Measurements from ENCODE around the gene NEDD9.

The NEDD9 gene

DNA sequence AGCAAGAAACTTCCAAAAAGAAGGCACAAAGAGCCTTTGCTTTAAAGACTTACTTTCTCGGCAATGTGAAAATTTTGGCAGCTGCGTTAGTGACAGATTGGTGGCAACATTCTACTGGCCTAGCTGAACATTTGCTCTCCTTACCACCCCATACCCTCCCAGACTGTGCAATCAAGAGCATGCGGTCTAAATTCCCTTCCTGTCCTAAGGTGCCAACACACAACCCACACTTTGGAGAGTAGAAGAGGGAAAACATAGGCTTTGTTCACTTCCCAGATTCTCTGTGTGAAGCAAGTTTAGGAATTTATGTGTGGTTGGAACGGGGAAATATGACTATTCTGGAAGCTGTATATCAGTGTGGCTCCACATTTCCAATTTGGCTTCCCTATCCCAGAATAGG is 29.8 kb upstream of the NEDD9 start:
- DNase-seq (ENCODE audit: low spot score) (no peak), FAIRE-seq (no peak)

DNA sequence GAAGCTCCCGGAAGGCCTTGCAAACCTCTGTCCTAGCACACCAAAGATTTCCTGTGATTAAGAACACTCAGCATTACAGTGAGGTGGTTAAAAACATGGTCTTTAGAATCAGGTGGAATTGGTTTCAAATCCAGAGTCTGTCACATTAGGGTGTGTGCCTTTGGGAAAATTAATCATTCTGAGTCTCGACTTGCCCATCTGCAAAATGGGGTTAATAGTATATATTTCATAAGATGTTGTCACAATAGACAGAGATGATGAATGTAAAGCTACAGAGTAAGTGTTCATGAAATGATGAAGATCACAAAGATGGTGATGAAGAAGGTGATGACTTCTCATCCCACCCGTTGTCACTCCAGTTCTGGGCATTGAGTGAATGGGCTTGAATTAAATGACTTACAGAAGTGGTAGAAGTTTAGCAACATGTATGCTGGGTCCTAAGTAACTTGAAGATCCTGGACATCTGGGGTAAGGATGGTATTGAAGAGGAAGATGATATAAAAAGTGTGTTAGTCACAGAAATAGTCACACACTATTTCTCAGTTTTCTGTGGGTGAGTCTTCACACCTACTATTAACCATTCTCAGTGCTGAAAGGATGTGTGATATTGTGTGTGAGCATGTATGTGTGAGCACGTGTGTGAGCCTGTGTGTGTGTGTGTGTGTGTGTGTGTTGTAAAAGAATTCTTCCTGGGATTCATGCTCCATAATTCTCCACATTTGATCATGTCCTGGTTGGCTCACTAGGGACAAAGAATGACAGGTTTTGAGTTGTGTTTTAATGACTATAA is 28.0 kb upstream of the NEDD9 start:
- DNase-seq (ENCODE audit: low spot score) = no peak

DNA sequence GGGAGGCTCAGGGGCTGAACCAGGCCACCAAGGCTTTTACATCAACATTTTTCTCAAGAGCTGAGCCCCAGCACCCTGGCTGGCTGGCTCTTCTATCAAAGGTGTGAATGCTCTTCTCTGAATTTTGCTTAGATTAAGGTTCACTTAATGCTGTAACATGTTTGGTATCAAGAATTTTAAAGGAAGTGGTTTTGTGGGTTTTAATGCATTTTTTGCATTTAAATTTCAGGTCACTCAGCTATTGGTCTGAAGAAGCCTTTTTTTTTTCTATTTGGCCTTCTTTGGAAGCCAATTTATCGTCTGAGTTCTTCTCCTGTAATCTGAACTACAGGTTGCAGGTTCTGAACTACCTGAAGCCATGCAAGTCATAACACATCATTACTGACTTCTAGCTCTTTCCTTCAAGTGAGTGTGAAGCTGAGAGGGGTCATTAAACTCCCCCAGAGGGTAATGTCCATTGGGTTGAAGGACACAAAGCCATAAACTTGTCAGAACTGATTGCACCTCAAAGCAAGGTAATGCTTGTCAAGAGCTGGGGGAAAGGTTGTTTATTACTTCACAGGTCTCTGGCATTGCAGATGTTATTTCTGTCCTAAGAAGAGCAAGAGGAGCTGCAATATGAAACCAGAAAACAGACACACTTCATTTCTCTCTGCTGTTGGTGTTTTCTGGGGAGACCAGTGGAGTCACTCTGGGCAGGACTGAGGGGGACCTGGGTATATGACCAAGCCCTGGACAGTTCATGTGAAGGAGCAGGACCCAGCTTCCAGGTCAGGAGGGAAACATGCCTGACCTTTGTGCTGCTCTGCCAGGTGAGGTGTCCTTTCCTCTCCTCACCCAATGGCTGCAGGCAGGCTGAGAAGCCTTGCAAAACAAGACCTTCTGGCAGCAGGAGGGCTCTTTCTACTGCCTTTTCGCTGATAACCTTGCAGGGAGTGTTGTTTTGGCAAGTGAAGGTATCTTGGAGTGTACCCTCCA is 26.1 kb upstream of the NEDD9 start:
- no peak for DNase-seq (ENCODE audit: low spot score)
- no peak for FAIRE-seq

More for the DNA sequence above, 28.0 kb upstream of the NEDD9 start:
- no peak for FAIRE-seq

DNA sequence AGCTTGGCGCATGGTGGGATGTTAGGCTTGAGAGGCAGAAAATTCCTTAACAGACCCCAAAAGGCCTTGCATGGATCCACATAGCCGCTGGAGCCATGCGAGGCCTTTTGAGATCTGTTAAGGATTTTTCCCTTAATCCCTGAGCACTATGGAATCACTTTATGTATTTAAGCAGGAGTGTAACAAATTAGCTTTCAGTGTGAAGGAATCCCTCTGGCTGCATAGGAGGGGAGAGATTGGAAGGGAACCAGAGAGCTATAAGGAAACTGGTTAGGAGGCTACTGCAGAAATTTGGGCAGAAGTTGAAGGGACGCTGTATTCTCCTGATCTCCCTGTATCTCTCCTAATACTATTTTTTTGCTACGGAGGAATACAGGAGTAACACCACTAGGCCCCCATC is 23.1 kb upstream of the NEDD9 start:
- FAIRE-seq = no peak
- no peak for DNase-seq (ENCODE audit: low spot score)

DNA sequence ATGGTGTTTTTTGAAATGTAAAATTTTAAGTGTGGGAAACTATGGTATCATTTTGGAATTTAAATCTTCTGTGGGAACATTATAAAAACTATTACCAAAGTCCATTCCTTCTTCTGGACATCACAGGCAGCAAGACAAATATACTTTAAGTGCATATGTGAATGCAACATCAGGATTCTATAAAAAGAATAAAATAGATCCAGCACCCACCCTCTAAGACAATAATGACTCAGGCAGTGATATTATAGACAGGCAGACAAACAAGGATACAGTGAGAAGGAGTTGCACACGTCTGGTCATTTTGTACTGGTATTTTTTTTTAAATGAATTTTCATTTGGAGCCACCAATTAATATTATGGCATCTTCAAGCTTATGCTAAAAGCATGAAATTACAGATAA is 21.1 kb upstream of the NEDD9 start:
- FAIRE-seq (no peak), DNase-seq (ENCODE audit: low spot score) (no peak)

DNA sequence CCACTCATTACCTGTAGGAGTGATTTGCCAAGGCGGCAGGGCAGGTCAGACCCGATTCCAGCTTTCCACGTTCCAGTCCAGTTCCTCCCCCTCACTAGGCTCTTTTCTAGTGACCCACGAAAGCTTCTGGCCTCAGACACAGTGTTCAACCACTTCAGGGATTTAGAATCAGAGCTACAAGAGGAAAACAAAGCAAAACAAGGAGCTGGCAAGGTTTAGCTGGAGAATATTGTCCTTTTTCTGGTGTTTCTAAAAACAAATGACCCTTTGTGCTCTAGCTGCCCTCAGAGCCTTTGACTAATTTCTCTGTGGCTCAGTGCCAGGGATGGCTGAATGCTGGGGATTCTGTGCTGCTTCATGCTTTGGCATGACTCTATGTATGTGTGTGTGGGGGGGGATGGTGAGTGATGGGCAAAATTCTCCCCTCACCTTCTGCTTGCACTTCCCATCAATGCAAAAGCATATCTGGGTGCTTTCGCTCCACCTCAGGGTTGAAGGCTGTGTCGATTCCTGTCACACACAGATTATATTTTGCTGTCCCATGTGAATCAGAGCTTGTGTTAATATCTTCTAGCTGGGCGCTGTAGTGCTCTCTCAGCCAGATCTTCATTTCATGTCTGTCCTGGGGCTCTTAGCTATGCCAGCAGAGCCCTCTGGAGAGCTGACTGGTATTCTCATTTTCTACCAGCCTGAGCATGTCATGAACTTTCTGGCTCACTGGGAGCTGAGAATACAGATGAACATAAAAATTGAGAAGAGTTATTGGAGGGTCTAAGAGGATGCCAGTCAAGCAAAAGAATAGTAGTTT is 19.3 kb upstream of the NEDD9 start:
- DNase-seq (ENCODE audit: low spot score) (peak; percentile 66), FAIRE-seq (no peak)

DNA sequence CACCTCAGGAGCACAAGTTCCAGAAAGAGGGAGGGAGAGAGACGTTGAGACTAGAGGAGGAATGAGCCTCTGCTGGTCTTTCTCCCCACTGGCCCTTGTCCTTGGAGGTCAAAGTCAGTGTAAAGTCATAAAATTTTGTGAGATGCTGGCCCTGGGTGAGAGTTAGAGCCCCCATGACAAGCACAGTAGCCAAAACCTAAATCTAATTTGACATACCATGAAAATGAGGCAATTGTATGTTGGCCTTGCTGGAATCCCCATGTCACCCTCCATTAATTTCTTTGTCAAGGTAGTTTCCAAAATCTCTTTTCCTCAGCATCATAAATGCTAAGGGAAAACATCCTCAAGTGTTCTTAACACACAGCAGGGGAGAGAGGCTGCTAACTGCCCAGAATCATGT is 17.6 kb upstream of the NEDD9 start:
- DNase-seq (ENCODE audit: low spot score) (no peak), FAIRE-seq (no peak)

DNA sequence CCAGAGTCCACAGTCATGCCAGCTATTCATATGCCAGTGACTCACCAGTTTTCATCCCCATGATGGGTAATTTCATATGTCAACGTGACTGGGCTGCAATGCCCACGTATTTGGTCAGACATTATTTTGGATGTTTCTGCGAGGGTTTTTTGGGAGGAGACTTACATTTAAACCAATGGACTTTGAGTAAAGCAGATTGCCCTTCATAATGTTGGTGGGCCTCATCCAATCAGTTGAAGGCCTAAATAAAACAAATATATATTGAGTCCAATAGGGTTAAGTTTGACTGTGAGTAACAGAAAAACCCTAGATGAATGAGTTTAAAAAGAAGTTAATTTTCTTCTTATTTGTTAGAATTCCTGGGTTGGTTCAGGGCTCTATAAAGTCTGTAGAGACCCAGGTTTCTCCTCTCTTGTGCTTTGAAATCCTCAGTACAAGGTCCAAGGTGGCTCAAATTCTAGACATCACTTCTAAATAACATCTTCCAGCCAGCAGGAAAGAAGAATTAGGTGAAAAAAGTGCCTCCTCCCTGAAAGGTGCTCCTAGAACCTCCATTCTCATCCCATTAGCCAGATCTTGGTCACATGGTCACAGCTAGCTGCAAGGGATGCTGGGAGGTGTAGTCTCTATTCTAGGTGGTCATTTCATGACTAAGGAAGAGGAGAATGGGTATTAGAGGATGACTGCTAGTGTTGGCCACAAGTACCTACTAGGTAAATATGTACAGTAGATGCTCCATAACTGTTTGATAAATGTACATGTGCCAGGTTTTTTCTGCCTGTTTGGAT is 16.7 kb upstream of the NEDD9 start:
- FAIRE-seq (no peak), DNase-seq (ENCODE audit: low spot score) (no peak)

DNA sequence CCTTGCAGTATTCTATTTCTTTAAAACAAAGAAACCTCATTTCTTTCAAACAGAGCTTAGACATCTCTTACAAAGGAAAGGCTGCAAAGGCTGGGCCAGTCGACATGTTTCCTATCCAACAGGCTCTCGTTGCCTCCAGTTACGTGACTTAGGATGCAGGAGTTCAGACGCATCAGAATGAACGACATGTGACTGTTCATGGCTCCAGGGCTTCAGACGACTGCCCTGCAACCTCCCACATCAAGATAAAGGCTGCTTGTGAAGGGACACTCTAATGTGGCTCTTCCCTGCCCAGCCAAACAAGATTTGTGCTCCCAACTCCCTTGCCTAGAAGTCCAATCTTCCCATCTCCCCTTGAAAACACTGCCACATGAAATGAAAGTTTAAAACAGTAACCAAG is 14.3 kb upstream of the NEDD9 start:
- FAIRE-seq = no peak
- DNase-seq (ENCODE audit: low spot score) = no peak

DNA sequence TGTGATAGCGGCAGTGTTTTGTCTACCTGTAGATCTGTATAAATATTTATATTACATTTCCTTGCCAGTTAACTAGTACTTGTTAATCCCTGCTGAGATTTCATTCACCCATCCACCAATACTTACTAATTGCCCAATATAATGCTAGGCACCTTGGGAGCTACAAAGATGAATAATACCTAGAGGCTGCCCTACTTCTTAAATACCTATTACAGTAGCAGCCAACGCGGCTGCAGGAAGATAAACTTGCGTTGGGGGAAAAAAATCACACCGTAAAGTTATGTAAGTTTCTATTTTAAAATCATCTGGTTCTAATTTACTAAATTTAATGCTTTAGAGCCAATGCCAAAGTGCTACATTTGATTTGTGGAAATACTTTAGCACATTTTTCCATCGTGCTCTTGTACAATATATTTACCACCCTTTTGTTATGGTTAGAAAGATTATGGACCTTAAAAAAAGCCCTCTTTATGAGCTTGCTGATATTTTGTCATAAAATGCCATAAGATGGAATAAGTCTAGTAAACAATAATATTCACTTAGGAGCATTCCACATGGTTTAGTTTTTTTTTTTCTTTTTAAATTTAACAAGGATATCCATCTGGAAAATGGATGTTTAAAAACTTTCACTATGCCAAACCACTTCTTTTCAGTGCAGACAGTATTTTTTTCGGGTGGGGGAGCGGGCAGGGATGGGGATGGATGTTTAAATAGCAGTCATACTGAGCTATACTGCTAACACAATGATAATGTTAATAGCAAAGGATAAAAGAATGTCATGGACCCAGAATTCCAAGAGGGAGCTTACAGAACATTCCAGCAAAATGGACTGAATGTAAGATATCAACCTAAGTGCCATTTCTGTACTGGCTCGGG is 13.2 kb upstream of the NEDD9 start:
- FAIRE-seq (no peak), DNase-seq (ENCODE audit: low spot score) (no peak)

DNA sequence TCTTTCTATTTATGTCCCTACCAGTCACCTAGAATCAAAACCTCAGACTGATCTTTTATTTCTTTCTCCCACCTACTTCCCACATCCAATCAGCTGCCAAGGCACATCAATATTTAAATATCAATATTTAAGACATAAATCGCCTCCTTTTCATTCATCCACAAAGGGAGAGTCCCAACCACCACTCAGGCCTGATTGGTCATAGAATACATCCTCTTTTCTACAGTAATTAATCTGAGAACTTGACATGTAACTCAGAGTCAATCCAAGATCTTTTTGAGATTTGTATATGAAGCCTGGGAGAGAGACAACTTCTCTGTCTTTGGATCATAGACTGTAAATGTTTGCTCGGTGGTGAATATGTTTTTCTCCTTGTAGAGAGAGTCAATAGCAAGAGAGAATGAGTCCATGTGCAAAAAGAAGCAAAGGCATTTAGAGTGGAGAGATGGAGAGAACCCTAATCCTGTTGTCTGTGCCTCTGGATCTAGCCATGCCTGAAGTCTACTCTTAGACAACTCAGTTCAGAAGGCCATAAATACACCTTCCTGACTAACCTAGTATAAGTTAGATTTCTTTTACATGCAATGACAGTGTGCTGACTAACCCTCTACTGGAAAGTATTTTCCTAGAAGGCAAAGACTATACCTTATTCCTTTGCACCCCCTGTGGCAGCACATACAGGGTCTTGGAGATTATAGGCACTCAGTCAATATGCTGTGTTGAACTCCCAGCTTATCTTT is 12.1 kb upstream of the NEDD9 start:
- DNase-seq (ENCODE audit: low spot score) (no peak), FAIRE-seq (no peak)

DNA sequence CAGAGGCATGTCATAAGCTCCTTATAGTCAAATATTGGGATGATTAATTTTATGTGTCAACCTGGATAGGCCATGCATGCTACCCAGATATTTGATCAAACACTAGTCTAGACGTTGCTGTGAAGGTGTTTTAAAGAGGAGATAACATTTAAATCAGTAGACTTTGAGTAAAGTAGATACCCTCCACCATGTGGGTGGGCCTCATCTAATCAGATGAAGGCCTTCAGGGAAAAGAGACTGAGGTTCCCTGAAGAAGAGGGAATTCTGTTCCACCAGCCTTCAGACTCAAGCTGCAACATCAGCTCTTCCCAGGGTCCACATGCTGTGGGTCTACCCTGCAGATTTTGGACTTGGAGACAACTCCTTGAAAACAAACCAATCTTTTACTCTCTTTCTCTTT is 11.4 kb upstream of the NEDD9 start:
- DNase-seq (ENCODE audit: low spot score) = no peak
- no peak for FAIRE-seq

DNA sequence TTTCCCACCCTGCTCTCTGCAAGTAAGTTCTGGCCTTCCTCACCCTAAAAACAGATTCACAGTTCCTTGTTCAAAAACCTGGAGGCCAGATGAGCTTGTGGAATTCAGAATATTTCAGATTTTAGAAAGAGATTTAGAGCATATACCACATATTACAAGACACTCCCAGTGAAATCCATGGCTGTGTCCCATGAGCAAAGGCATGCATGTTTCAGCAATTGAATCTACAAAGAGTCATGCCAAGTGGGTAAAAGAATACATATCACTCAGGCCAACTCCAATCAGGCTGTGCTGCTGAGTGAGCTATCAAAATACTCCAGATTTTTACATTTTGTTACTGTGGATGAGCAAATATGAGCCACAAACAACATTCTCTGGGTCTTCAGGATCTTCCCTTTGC is 10.2 kb upstream of the NEDD9 start:
- no peak for DNase-seq (ENCODE audit: low spot score)
- FAIRE-seq = no peak

DNA sequence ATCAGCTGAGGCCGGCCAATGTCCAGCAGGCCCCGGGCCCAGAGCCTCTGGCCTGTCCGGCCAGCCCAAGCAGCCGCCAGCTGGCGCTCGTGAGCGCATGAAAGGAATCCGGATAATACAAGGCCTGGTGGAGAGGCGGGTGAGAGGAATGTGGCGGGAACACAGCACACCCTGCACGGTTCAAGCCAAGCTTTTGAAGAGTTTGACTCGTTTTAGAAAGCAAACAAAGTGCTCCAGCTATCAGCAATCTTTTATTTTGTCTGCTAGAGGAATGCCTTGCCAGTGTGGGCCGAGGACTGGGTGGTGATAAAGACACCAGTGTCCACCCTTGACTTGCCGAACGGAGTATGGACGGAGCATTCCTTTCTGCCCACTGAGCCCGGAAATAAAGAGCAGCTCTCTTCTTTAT is 9.3 kb upstream of the NEDD9 start:
- FAIRE-seq = no peak
- no peak for DNase-seq (ENCODE audit: low spot score)

DNA sequence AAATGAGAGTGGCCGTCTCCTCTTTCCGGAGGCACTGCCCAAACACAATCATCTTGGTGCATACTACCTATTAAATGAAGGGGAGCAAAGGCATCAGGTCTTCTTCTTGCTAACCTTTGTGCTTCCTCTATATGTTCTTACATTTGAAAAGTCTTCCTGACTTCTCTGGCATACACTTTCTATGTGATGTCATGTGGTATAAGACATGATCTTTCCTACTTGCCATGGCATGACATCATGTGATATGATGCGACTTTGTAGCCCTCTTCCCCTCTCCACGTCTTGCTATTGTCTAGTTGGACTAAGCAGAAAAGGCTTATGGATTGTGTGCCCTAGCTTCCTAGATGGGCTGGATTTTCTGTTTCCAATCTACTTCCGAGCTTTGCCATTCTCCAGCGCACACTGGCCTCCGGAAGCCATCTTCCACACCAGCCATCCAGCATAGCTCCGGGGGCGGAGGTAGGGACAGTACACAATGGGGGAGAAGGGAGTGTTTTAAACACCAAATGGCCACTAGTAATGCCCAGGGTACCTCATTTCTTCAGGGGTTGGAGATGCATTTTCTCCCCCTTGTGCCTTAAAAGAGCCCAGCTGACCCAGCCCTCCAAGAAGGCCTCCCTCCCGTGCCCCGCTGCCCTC is 8.8 kb upstream of the NEDD9 start:
- DNase-seq (ENCODE audit: low spot score) = no peak
- no peak for FAIRE-seq

DNA sequence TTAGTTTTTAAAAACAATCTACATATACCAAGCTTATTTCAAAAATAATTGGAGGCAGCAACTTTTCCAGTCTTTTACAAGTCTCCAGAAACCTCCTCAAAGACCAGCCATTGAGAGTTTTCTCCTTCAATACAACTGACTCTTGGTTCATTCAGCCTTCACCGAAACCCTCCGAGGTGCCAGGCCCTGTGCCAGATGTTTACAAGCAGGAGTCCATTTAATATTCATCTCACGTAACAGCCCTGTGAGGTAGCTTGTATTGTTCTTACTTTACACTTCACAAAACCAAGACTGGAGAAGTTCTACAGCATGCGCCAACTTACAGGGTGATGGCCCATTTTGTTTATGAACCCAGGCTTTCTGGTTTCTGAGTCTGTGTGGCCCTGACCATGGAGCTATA is 5.5 kb upstream of the NEDD9 start:
- FAIRE-seq = no peak
- DNase-seq (ENCODE audit: low spot score) = no peak

DNA sequence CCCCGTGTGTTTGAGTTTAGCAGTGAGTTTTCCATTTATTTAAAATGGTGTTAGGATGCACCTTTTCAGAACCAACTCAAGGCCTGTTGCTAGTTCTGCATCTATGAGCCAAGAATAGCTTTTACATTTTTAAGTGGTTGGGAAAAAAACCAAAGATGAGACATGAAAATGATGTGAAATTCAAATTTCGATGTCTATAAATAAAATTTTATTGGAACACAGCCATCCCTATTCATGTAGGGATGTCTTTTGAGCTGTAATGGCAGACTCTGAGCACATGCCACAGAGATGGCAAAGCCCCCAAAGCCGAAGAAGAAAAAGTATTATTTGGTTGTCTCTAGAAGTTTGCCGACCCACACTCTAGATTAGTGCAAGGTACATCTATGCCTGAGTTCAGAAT is 5.0 kb upstream of the NEDD9 start:
- no peak for FAIRE-seq
- no peak for DNase-seq (ENCODE audit: low spot score)

DNA sequence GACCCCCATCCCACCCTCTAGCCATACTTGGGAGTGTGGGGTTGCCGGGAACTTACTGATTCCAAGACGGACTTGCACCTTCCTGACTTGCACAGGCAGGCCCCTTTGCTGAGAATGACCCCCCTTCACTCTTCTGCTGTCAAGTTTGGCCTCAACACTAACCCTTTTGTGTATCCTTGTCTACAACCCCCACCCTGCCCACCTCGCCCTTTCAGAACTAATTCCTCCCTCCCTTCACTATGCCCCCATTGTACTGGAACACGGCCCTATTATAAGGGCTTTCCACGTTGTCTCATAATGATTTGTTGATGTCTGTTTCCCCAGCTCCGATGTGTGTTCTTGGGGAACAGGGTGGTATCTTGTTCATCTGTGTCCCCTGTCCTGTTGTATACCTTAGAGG is 4.4 kb upstream of the NEDD9 start:
- no peak for DNase-seq (ENCODE audit: low spot score)
- FAIRE-seq = no peak

Measured in urothelium cell line (cell line).